IPS-18c (cell line): ENCODE data around the gene GRIA4.

Experiments used
- H3K4me3 ChIP-seq: 2 replicates; pipeline ENCODE4 v1.7.0; 2013; ENCODE audit warnings: low read depth, mild to moderate bottlenecking, low read length, moderate library complexity; ENCODE audit not compliant: insufficient read depth
- H3K9me3 ChIP-seq: one replicate; pipeline ENCODE4 v1.6.1; 2013; ENCODE audit warnings: mild to moderate bottlenecking, low read length, moderate library complexity; ENCODE audit not compliant: control insufficient read depth, insufficient read depth

The GRIA4 gene

GRCh38 chr11:105910095-105910715, 300.3 kb downstream of the GRIA4 start:
- H3K4me3 ChIP-seq: no peak overlapping the region
- no peaks in the 10 kb centered on the region for H3K9me3 ChIP-seq

GRCh38 chr11:105911454-105911853, 301.6 kb downstream of the GRIA4 start:
- H3K4me3 ChIP-seq: no peak overlapping the region
- H3K9me3 ChIP-seq: no peaks in the 10 kb centered on the region

GRCh38 chr11:105912666-105913065, 302.8 kb downstream of the GRIA4 start:
- H3K4me3 ChIP-seq: no peak overlapping the region
- no peaks in the 10 kb centered on the region for H3K9me3 ChIP-seq

GRCh38 chr11:105915021-105915420, 305.1 kb downstream of the GRIA4 start:
- Histone ChIP-seq H3K4me3 (no peak overlapping the region; the same call in 1 of the 2 replicates), H3K9me3 (no peaks in the 10 kb centered on the region)

- no peaks in the 10 kb centered on the region for H3K9me3 ChIP-seq
- H3K4me3 ChIP-seq: no peak overlapping the region
Measured at GRCh38 chr11:105918039-105918438, 308.2 kb downstream of the GRIA4 start.

- Histone ChIP-seq H3K4me3 (no peak overlapping the region), H3K9me3 (no peaks in the 10 kb centered on the region)
Measured at GRCh38 chr11:105918600-105918999, 308.7 kb downstream of the GRIA4 start.

- no peaks in the 10 kb centered on the region for H3K9me3 ChIP-seq
Measured at GRCh38 chr11:105923252-105923651, 313.4 kb downstream of the GRIA4 start.

GRCh38 chr11:105923807-105924206, 313.9 kb downstream of the GRIA4 start:
- Histone ChIP-seq H3K4me3 (no peak overlapping the region), H3K9me3 (no peaks in the 10 kb centered on the region)

More at GRCh38 chr11:105923252-105923651, 313.4 kb downstream of the GRIA4 start:
- H3K4me3 ChIP-seq: no peak overlapping the region

- Histone ChIP-seq H3K4me3 (no peak overlapping the region), H3K9me3 (no peaks in the 10 kb centered on the region)
Measured at GRCh38 chr11:105929084-105929955, 319.4 kb downstream of the GRIA4 start.

- Histone ChIP-seq H3K4me3 (no peak overlapping the region), H3K9me3 (no peaks in the 10 kb centered on the region)
Measured at GRCh38 chr11:105933695-105934094, 323.8 kb downstream of the GRIA4 start.

GRCh38 chr11:105935791-105936190, 325.9 kb downstream of the GRIA4 start:
- Histone ChIP-seq H3K4me3 (no peak overlapping the region), H3K9me3 (no peaks in the 10 kb centered on the region)

GRCh38 chr11:105937331-105937730, 327.5 kb downstream of the GRIA4 start:
- no peak overlapping the region for H3K4me3 ChIP-seq
- no peaks in the 10 kb centered on the region for H3K9me3 ChIP-seq

- H3K4me3 ChIP-seq: no peak overlapping the region
Measured at GRCh38 chr11:105937738-105938137, 327.9 kb downstream of the GRIA4 start.

GRCh38 chr11:105942921-105943320, 333.0 kb downstream of the GRIA4 start:
- Histone ChIP-seq H3K4me3 (no peak overlapping the region), H3K9me3 (no peaks in the 10 kb centered on the region)

More at GRCh38 chr11:105937738-105938137, 327.9 kb downstream of the GRIA4 start:
- H3K9me3 ChIP-seq: no peaks in the 10 kb centered on the region

- no peak overlapping the region for H3K4me3 ChIP-seq
- no peaks in the 10 kb centered on the region for H3K9me3 ChIP-seq
Measured at GRCh38 chr11:105948918-105949590, 339.2 kb downstream of the GRIA4 start.

- Histone ChIP-seq H3K9me3 (no peaks in the 10 kb centered on the region), H3K4me3 (no peak overlapping the region)
Measured at GRCh38 chr11:105953886-105954285, 344.0 kb downstream of the GRIA4 start.

GRCh38 chr11:105960252-105961245, 350.7 kb downstream of the GRIA4 start:
- H3K4me3 ChIP-seq: no peak overlapping the region

More at GRCh38 chr11:105960252-105961245, 350.7 kb downstream of the GRIA4 start:
- H3K9me3 ChIP-seq: no peaks in the 10 kb centered on the region
